Uterus (tissue), 2 donors: Measurements from ENCODE around the gene CALU.

Experiments
- CTCF ChIP-seq, 4 experiments: fragments of 200-600 bp in 2 of 4; fragments of 450-650 bp in 2 of 4; sonication (generic) in 2 of 4; IDR thresholded peaks; one replicate each; pipeline ENCODE4 v1.5.1; 2016 to 2019; ENCODE audit warnings: antibody characterized with exemption in 4 of 4, mild to moderate bottlenecking in 2 of 4, moderate library complexity in 1 of 4
- POLR2A ChIP-seq, 2 donors: fragments of 450-650 bp; IDR thresholded peaks; one replicate each; pipeline ENCODE4 v1.6.1; 2016; ENCODE audit warnings: antibody characterized with exemption in 2 of 2, mild to moderate bottlenecking in 1 of 2, moderate library complexity in 1 of 2

- TF ChIP-seq CTCF (IDR thresholded peaks at IDR 0.05), result no peak
- TF ChIP-seq POLR2A (IDR thresholded peaks at IDR 0.05), result no peak
Measured at GRCh38 chr7:128744366-128744905, 5.3 kb downstream of the CALU start.
